OCI-LY3 (cell line): ENCODE measurements around the gene ISLR.

Experiments
- CTCF ChIP-seq: fragments of 200-600, 300-600 bp; sonication (generic); IDR thresholded peaks from 2 replicates; pipeline ENCODE4 v1.5.1; 2014; ENCODE audit warnings: antibody characterized with exemption, low read length, low read depth
- EZH2phosphoT487 ChIP-seq: fragments of 200-600 bp; shearing (Covaris generic); IDR thresholded peaks from 2 replicates; pipeline ENCODE4 v1.6.1; 2018; ENCODE audit warnings: antibody characterized with exemption, mixed run types, low read depth

- TF ChIP-seq CTCF (no peak), EZH2phosphoT487 (no peak)
These were observed 30.5 kb downstream of the ISLR start for GRCh38 chr15:74203914-74204431.
